ENCODE data around the gene TSPAN9. TPM values are rescaled to one million over a fixed set of nuclear protein-coding genes. Genes with fewer than 3 reads are reported as not detected.

Gene TSPAN9
- polyA plus RNA-seq, 1 donor (not counting 4 experiments of a cell fraction or from before 2014, with no cell fraction given): 27.5 TPM

DNA sequence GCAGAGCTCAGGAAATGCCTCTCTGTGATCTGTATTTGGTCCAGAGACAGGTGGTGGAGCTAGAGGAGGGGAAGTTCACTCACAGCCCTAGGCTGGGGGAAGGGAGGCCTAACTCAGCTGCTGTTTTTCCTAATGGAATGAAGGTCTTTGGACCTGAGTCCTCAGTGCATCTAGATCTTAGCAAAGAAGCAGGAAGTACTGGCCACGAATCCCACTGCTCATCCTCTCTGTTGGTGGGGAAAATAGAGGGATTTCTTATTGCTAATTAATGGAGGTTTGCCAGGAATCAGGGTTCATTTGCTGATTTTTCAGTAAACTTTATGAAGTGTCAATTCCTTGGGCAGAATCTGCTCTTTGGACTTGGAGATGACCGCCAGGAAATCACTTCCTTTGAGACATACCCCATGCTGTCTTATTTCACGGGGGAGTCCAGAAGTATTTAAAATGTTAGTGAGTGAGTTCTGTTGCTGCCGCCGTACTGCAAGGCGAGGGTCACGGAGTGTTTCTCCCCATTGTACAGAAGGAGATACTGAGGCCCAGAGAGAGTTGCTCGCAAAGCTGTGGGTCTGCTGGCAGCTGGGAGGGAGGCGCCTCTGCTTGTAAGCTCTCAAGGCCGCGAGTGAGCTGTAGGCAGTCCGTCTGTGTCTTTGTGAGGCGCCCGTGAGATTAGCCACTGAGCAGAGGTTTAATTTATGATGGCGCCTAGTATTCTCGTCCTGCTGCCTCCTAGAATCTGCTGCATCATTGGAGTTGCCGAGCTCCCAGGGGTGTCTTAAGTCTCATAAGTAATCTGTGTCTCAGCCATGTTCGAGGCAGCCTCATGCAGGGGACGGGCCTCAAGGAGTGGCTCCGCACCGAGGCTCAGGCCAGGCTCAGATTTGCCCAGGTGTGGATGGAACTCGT is 88.2 kb downstream of the TSPAN9 start:
- Histone ChIP-seq H4K20me1 (ENCODE audit: control insufficient read depth, extremely low read depth, insufficient read depth, low read length) (no peaks in the 10 kb centered on the region), H3K27ac (ENCODE audit: control insufficient read depth, insufficient read depth, low read length) (no peak overlapping the region), H3K36me3 (ENCODE audit: control insufficient read depth in 2 of 2, extremely low read depth in 1 of 2, insufficient read depth in 2 of 2, low read length in 2 of 2) (no peaks in the 10 kb centered on the region), H3K9me3 (ENCODE audit: control insufficient read depth, low read depth, low read length) (no peaks in the 10 kb centered on the region), H2AFZ (ENCODE audit: control insufficient read depth, low read length) (no peak overlapping the region), H3K4me2 (ENCODE audit: control insufficient read depth, extremely low read depth, insufficient read depth, low read depth, low read length) (no peak overlapping the region), H3K27me3 (ENCODE audit: control insufficient read depth, extremely low read depth, insufficient read depth, low read length) (no peaks in the 10 kb centered on the region), H3K4me1 (ENCODE audit: control insufficient read depth, extremely low read depth, insufficient read depth, low read length) (peaks cover 23% of the 10 kb centered on the region), H3K9me1 (ENCODE audit: control insufficient read depth, extremely low read depth, insufficient read depth, low read length) (no peaks in the 10 kb centered on the region), H3K4me3 (ENCODE audit: control insufficient read depth in 2 of 3, extremely low read depth in 1 of 3, insufficient read depth in 2 of 3, low read depth in 1 of 3, low read length in 3 of 3) (no peak overlapping the region), H3K79me2 (ENCODE audit: control insufficient read depth, insufficient read depth, low read length) (no peaks in the 10 kb centered on the region), H3K9ac (ENCODE audit: control insufficient read depth, extremely low read depth, insufficient read depth, low read length) (no peak overlapping the region)
- dilution Hi-C loops (cut with MboI; ENCODE audit: extremely low pct_ligation_motif_present, low sequenced_read_pairs): no loop called here
- DNase-seq (ENCODE audit: low read depth, low spot score) (no peak), FAIRE-seq (no peak)
- TF ChIP-seq, protein P1, sequence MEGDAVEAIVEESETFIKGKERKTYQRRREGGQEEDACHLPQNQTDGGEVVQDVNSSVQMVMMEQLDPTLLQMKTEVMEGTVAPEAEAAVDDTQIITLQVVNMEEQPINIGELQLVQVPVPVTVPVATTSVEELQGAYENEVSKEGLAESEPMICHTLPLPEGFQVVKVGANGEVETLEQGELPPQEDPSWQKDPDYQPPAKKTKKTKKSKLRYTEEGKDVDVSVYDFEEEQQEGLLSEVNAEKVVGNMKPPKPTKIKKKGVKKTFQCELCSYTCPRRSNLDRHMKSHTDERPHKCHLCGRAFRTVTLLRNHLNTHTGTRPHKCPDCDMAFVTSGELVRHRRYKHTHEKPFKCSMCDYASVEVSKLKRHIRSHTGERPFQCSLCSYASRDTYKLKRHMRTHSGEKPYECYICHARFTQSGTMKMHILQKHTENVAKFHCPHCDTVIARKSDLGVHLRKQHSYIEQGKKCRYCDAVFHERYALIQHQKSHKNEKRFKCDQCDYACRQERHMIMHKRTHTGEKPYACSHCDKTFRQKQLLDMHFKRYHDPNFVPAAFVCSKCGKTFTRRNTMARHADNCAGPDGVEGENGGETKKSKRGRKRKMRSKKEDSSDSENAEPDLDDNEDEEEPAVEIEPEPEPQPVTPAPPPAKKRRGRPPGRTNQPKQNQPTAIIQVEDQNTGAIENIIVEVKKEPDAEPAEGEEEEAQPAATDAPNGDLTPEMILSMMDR (optimal IDR thresholded peaks at IDR 0.05 in 1 of 3, IDR thresholded peaks at IDR 0.05 in 1 of 3, conservative IDR thresholded peaks at IDR 0.05 in 1 of 3; ENCODE audit: extremely low read depth in 1 of 3, insufficient read depth in 2 of 3, low read length in 3 of 3): no peak
- TF ChIP-seq EZH2 (IDR thresholded peaks at IDR 0.05; ENCODE audit: low read length): no peak

DNA sequence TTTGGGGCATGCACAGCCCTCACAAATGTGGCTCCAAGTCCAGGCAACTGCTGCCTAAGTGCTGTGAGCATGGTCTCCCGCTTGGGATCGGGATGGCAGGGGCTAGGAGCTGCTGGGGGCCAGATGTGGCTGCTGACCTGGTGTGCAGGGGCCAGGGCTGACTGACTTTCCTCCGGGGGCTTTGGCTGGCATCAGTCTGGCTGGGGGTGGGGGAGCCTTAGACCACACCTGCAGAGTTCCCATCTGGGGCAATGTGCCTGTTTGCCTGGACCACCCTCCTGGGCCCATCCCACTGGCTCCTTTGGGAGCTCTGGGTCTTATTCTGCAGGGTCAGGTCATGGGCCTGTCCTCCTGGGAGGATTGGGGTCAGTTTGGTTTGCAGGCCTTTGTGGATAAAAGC is 90.5 kb downstream of the TSPAN9 start:
- no peaks in the 10 kb centered on the region for H3K9me3 ChIP-seq (ENCODE audit: control insufficient read depth, low read depth, low read length)
- no peak overlapping the region for H3K4me3 ChIP-seq (ENCODE audit: control insufficient read depth in 2 of 3, extremely low read depth in 1 of 3, insufficient read depth in 2 of 3, low read depth in 1 of 3, low read length in 3 of 3)
- no peak overlapping the region for H2AFZ ChIP-seq (ENCODE audit: control insufficient read depth, low read length)
- peaks cover 34% of the 10 kb centered on the region for H3K4me1 ChIP-seq (ENCODE audit: control insufficient read depth, extremely low read depth, insufficient read depth, low read length)
- no peaks in the 10 kb centered on the region for H3K79me2 ChIP-seq (ENCODE audit: control insufficient read depth, insufficient read depth, low read length)
- no peak overlapping the region for H3K9ac ChIP-seq (ENCODE audit: control insufficient read depth, extremely low read depth, insufficient read depth, low read length)
- no peaks in the 10 kb centered on the region for H3K27me3 ChIP-seq (ENCODE audit: control insufficient read depth, extremely low read depth, insufficient read depth, low read length)
- dilution Hi-C loops (cut with MboI; ENCODE audit: extremely low pct_ligation_motif_present, low sequenced_read_pairs): no loop called here
- DNase-seq (ENCODE audit: low read depth, low spot score): no peak
- no peak overlapping the region for H3K27ac ChIP-seq (ENCODE audit: control insufficient read depth, insufficient read depth, low read length)
- H3K36me3 ChIP-seq (ENCODE audit: control insufficient read depth in 2 of 2, extremely low read depth in 1 of 2, insufficient read depth in 2 of 2, low read length in 2 of 2): no peaks in the 10 kb centered on the region
- H3K9me1 ChIP-seq (ENCODE audit: control insufficient read depth, extremely low read depth, insufficient read depth, low read length): no peaks in the 10 kb centered on the region
- no peak for FAIRE-seq
- TF ChIP-seq EZH2 (IDR thresholded peaks at IDR 0.05; ENCODE audit: low read length): no peak
- TF ChIP-seq, protein P1 (optimal IDR thresholded peaks at IDR 0.05 in 1 of 3, IDR thresholded peaks at IDR 0.05 in 1 of 3, conservative IDR thresholded peaks at IDR 0.05 in 1 of 3; ENCODE audit: extremely low read depth in 1 of 3, insufficient read depth in 2 of 3, low read length in 3 of 3): no peak
- H4K20me1 ChIP-seq (ENCODE audit: control insufficient read depth, extremely low read depth, insufficient read depth, low read length): peaks cover 1% of the 10 kb centered on the region
- no peak overlapping the region for H3K4me2 ChIP-seq (ENCODE audit: control insufficient read depth, extremely low read depth, insufficient read depth, low read depth, low read length)
